Choroid plexus epithelial cell (primary cell): ENCODE data around the gene TTC34.
"Not testable (repeated sequence)": the region's sequence is repeated elsewhere in the genome, so short reads cannot be mapped to it uniquely, and the experiment has no call there.

Experiments
- DNase-seq: peaks from one replicate; pipeline ENCODE4 v3.0.0-alpha.2; 2010; ENCODE audit warnings: low read depth
- H3K4me3 ChIP-seq: 2 replicates; pipeline ENCODE4 v1.5.1; 2011; ENCODE audit warnings: low read depth, mild to moderate bottlenecking, control low read depth, low read length, moderate library complexity

The TTC34 gene

GRCh38 chr1:2748626-2749025 is 52.9 kb downstream of the TTC34 start:
- H3K4me3 ChIP-seq, DNase-seq: not testable (repeated sequence)

GRCh38 chr1:2694796-2695195 is 106.7 kb downstream of the TTC34 start:
- not testable (repeated sequence) for H3K4me3 ChIP-seq, DNase-seq

GRCh38 chr1:2690180-2690579 is 111.3 kb downstream of the TTC34 start:
- DNase-seq, result not testable (repeated sequence)

GRCh38 chr1:2688336-2688665 is 113.2 kb downstream of the TTC34 start:
- DNase-seq, H3K4me3 ChIP-seq: not testable (repeated sequence)

More at GRCh38 chr1:2690180-2690579, 111.3 kb downstream of the TTC34 start:
- H3K4me3 ChIP-seq, result not testable (repeated sequence)

- H3K4me3 ChIP-seq, DNase-seq: not testable (repeated sequence)
These were observed 113.7 kb downstream of the TTC34 start for GRCh38 chr1:2687638-2688335.

- not testable (repeated sequence) for H3K4me3 ChIP-seq, DNase-seq
These were observed 114.3 kb downstream of the TTC34 start for GRCh38 chr1:2687174-2687591.

GRCh38 chr1:2686091-2686863 is 115.2 kb downstream of the TTC34 start:
- H3K4me3 ChIP-seq, DNase-seq: not testable (repeated sequence)

GRCh38 chr1:2685671-2686070 is 115.8 kb downstream of the TTC34 start:
- H3K4me3 ChIP-seq, DNase-seq: not testable (repeated sequence)

- DNase-seq, H3K4me3 ChIP-seq: not testable (repeated sequence)
These were observed 116.6 kb downstream of the TTC34 start for GRCh38 chr1:2684878-2685277.

GRCh38 chr1:2684000-2684399 is 117.5 kb downstream of the TTC34 start:
- H3K4me3 ChIP-seq, DNase-seq: not testable (repeated sequence)

- not testable (repeated sequence) for H3K4me3 ChIP-seq, DNase-seq
These were observed 118.2 kb downstream of the TTC34 start for GRCh38 chr1:2683321-2683741.

GRCh38 chr1:2682879-2683278 is 118.6 kb downstream of the TTC34 start:
- not testable (repeated sequence) for DNase-seq, H3K4me3 ChIP-seq

- H3K4me3 ChIP-seq, DNase-seq: not testable (repeated sequence)
These were observed 124.8 kb downstream of the TTC34 start for GRCh38 chr1:2676726-2677125.

- H3K4me3 ChIP-seq, DNase-seq: not testable (repeated sequence)
These were observed 129.8 kb downstream of the TTC34 start for GRCh38 chr1:2671656-2672055.

GRCh38 chr1:2659806-2660205 is 141.7 kb downstream of the TTC34 start:
- not testable (repeated sequence) for DNase-seq, H3K4me3 ChIP-seq

GRCh38 chr1:2657909-2658308 is 143.6 kb downstream of the TTC34 start:
- not testable (repeated sequence) for DNase-seq, H3K4me3 ChIP-seq

- not testable (repeated sequence) for DNase-seq, H3K4me3 ChIP-seq
These were observed 144.4 kb downstream of the TTC34 start for GRCh38 chr1:2657124-2657523.

GRCh38 chr1:2655598-2656434 is 145.7 kb downstream of the TTC34 start:
- DNase-seq, H3K4me3 ChIP-seq: not testable (repeated sequence)

- not testable (repeated sequence) for DNase-seq, H3K4me3 ChIP-seq
These were observed 147.0 kb downstream of the TTC34 start for GRCh38 chr1:2654443-2654948.
